H1 (cell line): ENCODE results near the gene TJP2. TPM values are rescaled to one million over a fixed set of nuclear protein-coding genes. Genes with fewer than 3 reads are reported as not detected.
A peak's percentile ranks its signal among the peaks of the same experiment; 100 is the strongest.

ENCODE experiments used
- CTBP2 ChIP-seq: IDR thresholded peaks from 2 replicates; pipeline ENCODE4 v1.7.0; 2011; ENCODE audit warnings: borderline replicate concordance, mild to moderate bottlenecking, moderate library complexity, mixed read lengths, low read length; ENCODE audit not compliant: insufficient read depth, insufficient read length
- POU5F1 ChIP-seq: IDR thresholded peaks from 2 replicates; pipeline ENCODE4 v1.6.1; 2011; ENCODE audit warnings: low read depth, mild to moderate bottlenecking, low read length, moderate library complexity
- TAF1 ChIP-seq: IDR thresholded peaks from 2 replicates; pipeline ENCODE4 v1.6.1; 2011; ENCODE audit warnings: mild to moderate bottlenecking, low read depth, low read length
- polyA plus RNA-seq, 7 experiments: library from polyadenylated mRNA; depleted of rRNA in 3 of 7; stranded (reverse) in 5 of 7; unstranded in 2 of 7; fragments of >200 nt in 5 of 7; fragments of 200-250 nt in 2 of 7; gene quantifications; 1 replicate in 5 of 7; 2 replicates in 1 of 7; 4 replicates in 1 of 7; pipeline versions ENCODE4 v1.2.1 to v1.2.3, GENCODE V29; 2011 to 2013; ENCODE audit warnings: missing spikeins in 2 of 7, mixed read lengths in 2 of 7
- total RNA-seq: library from RNA; stranded (reverse); fragmentation: NEBNext Ultra II Directional; extraction: Animal tissue kit (Norgen Biotek cat#: 25700); gene quantifications from 2 replicates; pipeline ENCODE4 v1.2.1, GENCODE V29; 2021

The TJP2 gene
- total and polyA plus RNA-seq, 2 of the 8 experiments (the other 6 are each of a cell fraction or from before 2014, with no cell fraction given): 54.9 to 137 TPM

DNA sequence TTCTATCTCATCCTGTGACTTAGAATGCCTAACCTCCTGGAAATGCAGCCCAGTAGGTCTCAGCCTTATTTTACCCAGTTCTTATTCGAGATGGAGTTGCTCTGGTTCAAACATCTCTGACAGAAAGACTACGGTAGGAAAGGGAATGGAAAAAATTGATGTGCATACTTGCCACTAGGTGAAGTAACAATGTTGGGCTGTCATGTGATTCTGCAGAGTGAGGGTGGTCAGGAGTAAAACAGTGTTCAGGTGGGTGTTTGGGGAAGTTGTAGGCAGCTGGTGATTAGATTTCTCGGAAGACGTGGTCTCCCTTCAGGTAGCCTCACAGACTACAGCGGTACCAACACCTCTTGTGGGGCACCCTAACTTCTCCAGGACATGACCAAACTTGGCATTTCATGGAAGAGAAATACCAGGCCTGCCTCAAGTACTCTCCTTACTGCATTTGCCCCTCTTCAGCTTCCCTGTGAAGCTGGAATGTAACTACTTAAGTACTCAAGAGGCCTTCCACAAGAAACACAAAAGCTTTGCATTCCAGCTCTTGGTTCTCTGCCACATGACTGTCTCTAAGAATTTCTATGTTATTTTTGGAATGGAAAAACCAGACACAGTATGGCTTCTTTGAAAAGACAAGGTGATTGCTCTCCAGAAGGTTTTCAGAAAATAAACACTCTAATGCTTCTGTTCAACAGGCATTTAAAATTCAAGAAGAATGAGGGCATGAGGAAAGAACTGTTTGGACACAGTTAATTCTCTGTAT is 133.5 kb downstream of the TJP2 start (continued):
- TF ChIP-seq TAF1: peak; percentile 33; the same call in 1 of the 2 replicates
- 0 out of 2 replicates have a peak, but pooled peaks have one; percentile 20 for TF ChIP-seq POU5F1
- peak; percentile 86 for TF ChIP-seq CTBP2
